Lung (tissue), 12 donors: ENCODE measurements around the gene AZI2. TPM values are rescaled to one million over a fixed set of nuclear protein-coding genes. Genes with fewer than 3 reads are reported as not detected.

Source experiments
- ATAC-seq: fragments of 200-7000 bp; cut with Tn5 transposase; one replicate; pipeline ENCODE4 v1.9.1; 2020; ENCODE audit warnings: moderate number of reproducible peaks; ENCODE audit not compliant: insufficient read depth, low FRiP score
- DNase-seq, 3 donors: peaks; one replicate each; pipeline ENCODE4 v3.0.0-alpha.2; 2013 to 2017
- H3K27ac ChIP-seq, 2 donors: one replicate each; pipeline ENCODE4 v1.5.1; 2013; ENCODE audit warnings: mild to moderate bottlenecking in 2 of 2, moderate library complexity in 2 of 2, control low read depth in 1 of 2, inconsistent platforms in 1 of 2, low read depth in 1 of 2, low read length in 1 of 2
- H3K27me3 ChIP-seq, 3 donors: one replicate each; pipeline ENCODE4 v1.5.1; 2013; ENCODE audit warnings: low read length in 2 of 3; ENCODE audit not compliant: control insufficient read depth in 3 of 3, insufficient read depth in 3 of 3
- H3K36me3 ChIP-seq, 4 donors: one replicate each; pipeline ENCODE4 v1.5.1; 2013; ENCODE audit warnings: low read length in 4 of 4, mild to moderate bottlenecking in 1 of 4, moderate library complexity in 1 of 4; ENCODE audit not compliant: control insufficient read depth in 4 of 4, insufficient read depth in 4 of 4
- H3K4me1 ChIP-seq, 5 donors: one replicate each; pipeline ENCODE4 v1.5.1; 2013; ENCODE audit warnings: low read length in 5 of 5, mild to moderate bottlenecking in 2 of 5, moderate library complexity in 1 of 5; ENCODE audit not compliant: control insufficient read depth in 5 of 5, insufficient read depth in 5 of 5
- H3K4me3 ChIP-seq: one replicate; pipeline ENCODE4 v1.5.1; 2013; ENCODE audit warnings: mild to moderate bottlenecking, control low read depth, moderate library complexity
- H3K9ac ChIP-seq, 2 donors: one replicate each; pipeline ENCODE4 v1.5.1; 2013; ENCODE audit warnings: low read length in 2 of 2, control low read depth in 1 of 2; ENCODE audit not compliant: insufficient read depth in 1 of 2
- H3K9me3 ChIP-seq, 4 donors: one replicate each; pipeline ENCODE4 v1.5.1; 2013; ENCODE audit warnings: low read length in 3 of 4, mild to moderate bottlenecking in 1 of 4, moderate library complexity in 1 of 4; ENCODE audit not compliant: control insufficient read depth in 4 of 4, insufficient read depth in 3 of 4
- CTCF ChIP-seq: IDR thresholded peaks from 2 replicates; pipeline ENCODE4 v1.5.1; 2012; ENCODE audit warnings: mild to moderate bottlenecking; ENCODE audit errors: control extremely low read depth, extremely low read depth
- WGBS, 2 donors: extraction: QIAGEN DNeasy Blood & Tissue Kit; methylation state at CpG; one replicate each; pipeline ENCODE4 v1.1.7; 2013; 5-methylcytosine and 5-hydroxymethylcytosine counted together
- polyA plus RNA-seq, 2 donors: library from polyadenylated mRNA; stranded (reverse); fragments of 200-250 nt; gene quantifications; one replicate each; pipeline ENCODE4 v1.2.1, GENCODE V29; 2013
- total RNA-seq, 2 donors: library from RNA; depleted of rRNA in 1 of 2; stranded (reverse); fragments of >200 nt in 1 of 2; gene quantifications; one replicate each; pipeline ENCODE4 v1.2.1, GENCODE V29; 2014 to 2021
- donor health status: control.
- donor health status: control.
- donor health status: Bipolar disorder and iron deficiency.
- donor health status: healthy.
- donor health status: DM: yes; HTN: yes; CAD: no.

Gene AZI2
- total and polyA plus RNA-seq, 4 donors, result 32.5 to 132 (median 65.3) TPM

- DNase-seq (peak in 2 of 3 donors; percentile 28 to 30), ATAC-seq (no peak)
- peaks cover 0 to 8% (median 0%) of the 10 kb centered on the region in 5 donors for H3K4me1 ChIP-seq
- no peak overlapping the region for H3K9ac ChIP-seq
- H3K36me3 ChIP-seq, result peaks cover under 1 to 2% (median 1%) of the 10 kb centered on the region in 4 donors
- H3K27me3 ChIP-seq, result no peaks in the 10 kb centered on the region
- no peak overlapping the region for H3K27ac ChIP-seq
- H3K4me3 ChIP-seq, result no peak overlapping the region
- no peak for TF ChIP-seq CTCF
- no peaks in the 10 kb centered on the region for H3K9me3 ChIP-seq
Measured at GRCh38 chr3:28295898-28296490, 52.6 kb downstream of the AZI2 start.

GRCh38 chr3:28294667-28295413 lies 53.8 kb downstream of the AZI2 start:
- no peak for TF ChIP-seq CTCF
- Histone ChIP-seq H3K27me3 (no peaks in the 10 kb centered on the region), H3K27ac (no peak overlapping the region), H3K4me1 (peaks cover 0 to 8% (median 0%) of the 10 kb centered on the region in 5 donors), H3K4me3 (no peak overlapping the region), H3K9ac (no peak overlapping the region), H3K36me3 (peaks cover 2 to 5% (median 4%) of the 10 kb centered on the region in 4 donors), H3K9me3 (no peaks in the 10 kb centered on the region)
- 82 to 84% methylated on average over 7 of the region's 7 CpGs for WGBS, 2 donors
- no peak for ATAC-seq
- DNase-seq, result no peak

- ATAC-seq, result no peak
- 77 to 80% methylated on average over 4 of the region's 4 CpGs for WGBS, 2 donors
Measured at GRCh38 chr3:28292622-28293021, 56.0 kb downstream of the AZI2 start.

More at GRCh38 chr3:28292622-28293021, 56.0 kb downstream of the AZI2 start:
- peaks cover 2 to 5% (median 4%) of the 10 kb centered on the region in 4 donors for H3K36me3 ChIP-seq
- H3K4me3 ChIP-seq, result no peak overlapping the region
- no peak overlapping the region for H3K9ac ChIP-seq
- no peak for DNase-seq
- peaks cover 0 to 8% (median 0%) of the 10 kb centered on the region in 5 donors for H3K4me1 ChIP-seq
- no peak for TF ChIP-seq CTCF
- H3K9me3 ChIP-seq, result no peaks in the 10 kb centered on the region
- no peak overlapping the region for H3K27ac ChIP-seq
- H3K27me3 ChIP-seq, result no peaks in the 10 kb centered on the region
